ENCODE data around the gene ANKRD12. TPM values are rescaled to one million over a fixed set of nuclear protein-coding genes. Genes with fewer than 3 reads are reported as not detected.
"Not testable (repeated sequence)": the region's sequence is repeated elsewhere in the genome, so short reads cannot be mapped to it uniquely, and the experiment has no call there.

The ANKRD12 gene
- polyA plus RNA-seq, 1 donor from 2014 or later: 87.3 TPM

GRCh38 chr18:9146224-9146623, 9.6 kb downstream of the ANKRD12 start:
- H3K27ac Mint-ChIP-seq: no peak overlapping the region
- H3K4me1 Mint-ChIP-seq: peaks cover 56 to 62% (median 58%) of the 10 kb centered on the region in 3 donors
- H3K9me3 Mint-ChIP-seq: no peaks in the 10 kb centered on the region
- H3K4me3 Mint-ChIP-seq: peak overlapping the region in 1 of 4 donors; percentile 58
- H3K27me3 Mint-ChIP-seq: no peaks in the 10 kb centered on the region
- no peaks in the 10 kb centered on the region for H3K36me3 Mint-ChIP-seq

- Mint-ChIP-seq H3K4me1 (peaks cover 46 to 60% (median 52%) of the 10 kb centered on the region in 3 donors), H3K36me3 (no peaks in the 10 kb centered on the region), H3K27ac (peak overlapping the region in 2 of 3 donors; percentile 50 to 60), H3K9me3 (no peaks in the 10 kb centered on the region), H3K27me3 (no peaks in the 10 kb centered on the region), H3K4me3 (peak overlapping the region in 2 of 4 donors; percentile 53 to 68)
These were observed 11.0 kb downstream of the ANKRD12 start for GRCh38 chr18:9147440-9148202.

- Mint-ChIP-seq H3K4me1 (peaks cover 51 to 62% (median 57%) of the 10 kb centered on the region in 3 donors), H3K9me3 (no peaks in the 10 kb centered on the region), H3K27me3 (no peaks in the 10 kb centered on the region), H3K36me3 (no peaks in the 10 kb centered on the region), H3K27ac (peak overlapping the region in 2 of 3 donors; percentile 50 to 60), H3K4me3 (peak overlapping the region in 1 of 4 donors; percentile 15)
These were observed 11.6 kb downstream of the ANKRD12 start for GRCh38 chr18:9148203-9148552.

GRCh38 chr18:9150121-9150520, 13.5 kb downstream of the ANKRD12 start:
- peak overlapping the region in 1 of 3 donors; percentile 84 for H3K27ac Mint-ChIP-seq
- peaks cover 53 to 68% (median 60%) of the 10 kb centered on the region in 3 donors for H3K4me1 Mint-ChIP-seq
- H3K27me3 Mint-ChIP-seq: no peaks in the 10 kb centered on the region
- peak overlapping the region in 3 of 4 donors; percentile 2 to 85 (median 60) for H3K4me3 Mint-ChIP-seq
- H3K36me3 Mint-ChIP-seq: no peaks in the 10 kb centered on the region
- H3K9me3 Mint-ChIP-seq: no peaks in the 10 kb centered on the region

- Mint-ChIP-seq H3K27ac (no peak overlapping the region), H3K4me1 (peaks cover 51 to 61% (median 60%) of the 10 kb centered on the region in 3 donors), H3K4me3 (peak overlapping the region in 1 of 4 donors; percentile 47), H3K9me3 (no peaks in the 10 kb centered on the region), H3K27me3 (no peaks in the 10 kb centered on the region), H3K36me3 (no peaks in the 10 kb centered on the region)
These were observed 16.7 kb downstream of the ANKRD12 start for GRCh38 chr18:9153256-9153655.

GRCh38 chr18:9156604-9157249, 20.1 kb downstream of the ANKRD12 start:
- Mint-ChIP-seq H3K4me3 (no peak overlapping the region), H3K36me3 (no peaks in the 10 kb centered on the region), H3K27ac (peak overlapping the region in 1 of 3 donors; percentile 40), H3K27me3 (no peaks in the 10 kb centered on the region), H3K9me3 (no peaks in the 10 kb centered on the region), H3K4me1 (peaks cover 50 to 54% (median 52%) of the 10 kb centered on the region in 3 donors)

GRCh38 chr18:9157806-9158205, 21.2 kb downstream of the ANKRD12 start:
- Mint-ChIP-seq H3K4me1 (peaks cover 47 to 50% (median 49%) of the 10 kb centered on the region in 3 donors), H3K9me3 (peaks cover 0 to 2% (median 0%) of the 10 kb centered on the region in 3 donors), H3K4me3 (peak overlapping the region in 2 of 4 donors; percentile 81 to 85), H3K27me3 (no peaks in the 10 kb centered on the region), H3K36me3 (peaks cover 9% of the 10 kb centered on the region), H3K27ac (peak overlapping the region in 1 of 3 donors; percentile 90)

GRCh38 chr18:9160014-9160413, 23.4 kb downstream of the ANKRD12 start:
- H3K4me1 Mint-ChIP-seq: peaks cover 35 to 41% (median 38%) of the 10 kb centered on the region in 3 donors
- peaks cover 14% of the 10 kb centered on the region for H3K36me3 Mint-ChIP-seq
- H3K4me3 Mint-ChIP-seq: no peak overlapping the region
- no peaks in the 10 kb centered on the region for H3K27me3 Mint-ChIP-seq
- H3K9me3 Mint-ChIP-seq: peaks cover 4 to 12% (median 7%) of the 10 kb centered on the region in 3 donors
- H3K27ac Mint-ChIP-seq: no peak overlapping the region

GRCh38 chr18:9162663-9163062, 26.1 kb downstream of the ANKRD12 start:
- Mint-ChIP-seq H3K27ac (peak overlapping the region in 1 of 3 donors; percentile 7), H3K9me3 (peaks cover 4 to 16% (median 7%) of the 10 kb centered on the region in 3 donors), H3K36me3 (peaks cover 19% of the 10 kb centered on the region), H3K4me1 (peaks cover 26 to 33% (median 27%) of the 10 kb centered on the region in 3 donors)
- H3K27me3 Mint-ChIP-seq, H3K4me3 Mint-ChIP-seq: not testable (repeated sequence)

GRCh38 chr18:9164149-9164548, 27.6 kb downstream of the ANKRD12 start:
- Mint-ChIP-seq H3K36me3 (peaks cover 21% of the 10 kb centered on the region), H3K9me3 (peaks cover 4 to 16% (median 7%) of the 10 kb centered on the region in 3 donors), H3K4me3 (peak overlapping the region in 1 of 4 donors; percentile 35), H3K4me1 (peaks cover 18 to 30% (median 22%) of the 10 kb centered on the region in 3 donors)
- not testable (repeated sequence) for H3K27ac Mint-ChIP-seq, H3K27me3 Mint-ChIP-seq

GRCh38 chr18:9165883-9166282, 29.3 kb downstream of the ANKRD12 start:
- not testable (repeated sequence) for H3K27me3 Mint-ChIP-seq
- Mint-ChIP-seq H3K9me3 (peaks cover 4 to 16% (median 7%) of the 10 kb centered on the region in 3 donors), H3K36me3 (peaks cover 28% of the 10 kb centered on the region)

GRCh38 chr18:9169515-9169914, 32.9 kb downstream of the ANKRD12 start:
- not testable (repeated sequence) for H3K27ac Mint-ChIP-seq

More at GRCh38 chr18:9165883-9166282, 29.3 kb downstream of the ANKRD12 start:
- H3K4me1 Mint-ChIP-seq: peaks cover 24 to 37% (median 28%) of the 10 kb centered on the region in 3 donors
- H3K27ac Mint-ChIP-seq, H3K4me3 Mint-ChIP-seq: not testable (repeated sequence)

GRCh38 chr18:9171919-9172318, 35.3 kb downstream of the ANKRD12 start:
- H3K4me3 Mint-ChIP-seq: peak overlapping the region in 1 of 4 donors; percentile 37
- H3K9me3 Mint-ChIP-seq, H3K27me3 Mint-ChIP-seq: not testable (repeated sequence)
- H3K27ac Mint-ChIP-seq: peak overlapping the region; percentile 10 to 80 (median 67)
- peaks cover 45 to 55% (median 47%) of the 10 kb centered on the region in 3 donors for H3K4me1 Mint-ChIP-seq
- peaks cover 15% of the 10 kb centered on the region for H3K36me3 Mint-ChIP-seq

More at GRCh38 chr18:9169515-9169914, 32.9 kb downstream of the ANKRD12 start:
- Mint-ChIP-seq H3K4me3 (peak overlapping the region in 1 of 4 donors; percentile 62), H3K36me3 (peaks cover 19% of the 10 kb centered on the region), H3K4me1 (peaks cover 37 to 45% (median 39%) of the 10 kb centered on the region in 3 donors)
- not testable (repeated sequence) for H3K9me3 Mint-ChIP-seq, H3K27me3 Mint-ChIP-seq

- peaks cover 0 to 3% (median 0%) of the 10 kb centered on the region in 3 donors for H3K9me3 Mint-ChIP-seq
- H3K36me3 Mint-ChIP-seq: peaks cover 15% of the 10 kb centered on the region
- H3K4me3 Mint-ChIP-seq: peak overlapping the region in 3 of 4 donors; percentile 0 to 72 (median 37)
- H3K27ac Mint-ChIP-seq: peak overlapping the region; percentile 10 to 80 (median 67)
- peaks cover 44 to 57% (median 46%) of the 10 kb centered on the region in 3 donors for H3K4me1 Mint-ChIP-seq
- H3K27me3 Mint-ChIP-seq: no peaks in the 10 kb centered on the region
These were observed 36.0 kb downstream of the ANKRD12 start for GRCh38 chr18:9172506-9173127.

Measured in IgD-negative memory B cell (primary cell).